ENCODE data around the gene LIX1. TPM values are rescaled to one million over a fixed set of nuclear protein-coding genes. Genes with fewer than 3 reads are reported as not detected.

Gene LIX1
- total RNA-seq, 1 donor from 2014 or later, result not detected

GRCh38 chr5:97124335-97124734 lies 18.1 kb downstream of the LIX1 start:
- H3K9me3 ChIP-seq (replicated peaks), result no peaks in the 10 kb centered on the region
- intact Hi-C loops (cut with micrococcal nuclease), result no loop called here
- DNase-seq, result no peak
- H3K36me3 ChIP-seq, result no peaks in the 10 kb centered on the region
- no peak overlapping the region for H3K4me3 ChIP-seq
- TF ChIP-seq, protein P1, sequence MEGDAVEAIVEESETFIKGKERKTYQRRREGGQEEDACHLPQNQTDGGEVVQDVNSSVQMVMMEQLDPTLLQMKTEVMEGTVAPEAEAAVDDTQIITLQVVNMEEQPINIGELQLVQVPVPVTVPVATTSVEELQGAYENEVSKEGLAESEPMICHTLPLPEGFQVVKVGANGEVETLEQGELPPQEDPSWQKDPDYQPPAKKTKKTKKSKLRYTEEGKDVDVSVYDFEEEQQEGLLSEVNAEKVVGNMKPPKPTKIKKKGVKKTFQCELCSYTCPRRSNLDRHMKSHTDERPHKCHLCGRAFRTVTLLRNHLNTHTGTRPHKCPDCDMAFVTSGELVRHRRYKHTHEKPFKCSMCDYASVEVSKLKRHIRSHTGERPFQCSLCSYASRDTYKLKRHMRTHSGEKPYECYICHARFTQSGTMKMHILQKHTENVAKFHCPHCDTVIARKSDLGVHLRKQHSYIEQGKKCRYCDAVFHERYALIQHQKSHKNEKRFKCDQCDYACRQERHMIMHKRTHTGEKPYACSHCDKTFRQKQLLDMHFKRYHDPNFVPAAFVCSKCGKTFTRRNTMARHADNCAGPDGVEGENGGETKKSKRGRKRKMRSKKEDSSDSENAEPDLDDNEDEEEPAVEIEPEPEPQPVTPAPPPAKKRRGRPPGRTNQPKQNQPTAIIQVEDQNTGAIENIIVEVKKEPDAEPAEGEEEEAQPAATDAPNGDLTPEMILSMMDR (IDR thresholded peaks at IDR 0.05; ENCODE audit: borderline replicate concordance), result no peak
- peaks cover 4% of the 10 kb centered on the region for H3K4me1 ChIP-seq
- no peaks in the 10 kb centered on the region for H3K27me3 ChIP-seq (ENCODE audit: low read depth)
- no peak overlapping the region for H3K27ac ChIP-seq (replicated peaks)

- DNase-seq, result no peak
- intact Hi-C loops (cut with micrococcal nuclease), result no loop called here
- no peaks in the 10 kb centered on the region for H3K4me1 ChIP-seq
- H3K27ac ChIP-seq (replicated peaks), result no peak overlapping the region
- H3K36me3 ChIP-seq, result no peaks in the 10 kb centered on the region
- H3K9me3 ChIP-seq (replicated peaks), result no peaks in the 10 kb centered on the region
- H3K27me3 ChIP-seq (ENCODE audit: low read depth), result no peaks in the 10 kb centered on the region
- H3K4me3 ChIP-seq, result no peak overlapping the region
- TF ChIP-seq, protein P1 (IDR thresholded peaks at IDR 0.05; ENCODE audit: borderline replicate concordance), result no peak
Observed at GRCh38 chr5:97121848-97122247, 20.6 kb downstream of the LIX1 start.

DNA sequence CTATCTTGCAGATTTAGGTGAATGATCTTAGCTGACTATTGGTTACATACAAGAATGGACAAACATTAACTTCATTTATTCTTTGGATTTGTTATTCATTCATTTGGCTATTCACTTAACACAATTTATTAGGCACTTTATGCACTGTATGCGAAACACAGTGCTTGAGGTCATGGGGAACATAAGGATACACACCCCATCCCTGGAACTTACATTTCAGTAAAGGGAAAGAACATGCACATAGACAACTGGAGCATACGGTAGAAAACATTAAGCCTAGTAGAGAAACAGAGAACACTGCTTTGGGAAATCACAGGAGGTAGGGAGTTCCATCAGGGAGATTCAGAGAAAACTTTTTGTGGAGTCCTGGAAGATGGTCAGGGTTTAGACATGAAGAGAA lies 22.2 kb downstream of the LIX1 start:
- H3K36me3 ChIP-seq, result no peaks in the 10 kb centered on the region

DNA sequence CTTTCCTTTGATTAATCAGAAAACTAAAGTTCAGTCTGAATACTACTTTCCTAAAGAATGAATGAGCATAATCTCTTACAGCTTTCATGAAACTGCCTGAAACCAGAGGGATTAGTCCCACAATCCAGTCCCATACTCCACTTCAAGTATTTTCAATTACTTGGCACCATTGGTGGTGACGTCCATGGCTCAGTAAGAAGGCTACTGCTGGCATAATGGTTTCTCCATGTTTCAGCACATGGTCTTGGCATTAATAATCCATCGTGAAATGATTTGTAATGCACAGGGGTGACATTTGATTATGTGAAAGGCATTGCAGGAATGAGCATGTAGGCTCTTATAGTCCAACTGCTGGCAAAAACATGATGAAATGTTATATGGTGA lies 23.4 kb downstream of the LIX1 start:
- intact Hi-C loops (cut with micrococcal nuclease), result no loop called here
- peaks cover 13% of the 10 kb centered on the region for H3K4me1 ChIP-seq
- no peak for DNase-seq
- H3K36me3 ChIP-seq, result no peaks in the 10 kb centered on the region
- no peak overlapping the region for H3K4me3 ChIP-seq
- TF ChIP-seq, protein P1 (IDR thresholded peaks at IDR 0.05; ENCODE audit: borderline replicate concordance), result no peak
- no peaks in the 10 kb centered on the region for H3K9me3 ChIP-seq (replicated peaks)
- no peaks in the 10 kb centered on the region for H3K27me3 ChIP-seq (ENCODE audit: low read depth)
- H3K27ac ChIP-seq (replicated peaks), result no peak overlapping the region

More for the DNA sequence above, 22.2 kb downstream of the LIX1 start:
- Histone ChIP-seq H3K27me3 (ENCODE audit: low read depth) (no peaks in the 10 kb centered on the region), H3K4me3 (no peak overlapping the region), H3K4me1 (peaks cover 13% of the 10 kb centered on the region), H3K9me3 (replicated peaks) (no peaks in the 10 kb centered on the region), H3K27ac (replicated peaks) (no peak overlapping the region)
- TF ChIP-seq, protein P1 (IDR thresholded peaks at IDR 0.05; ENCODE audit: borderline replicate concordance), result no peak
- DNase-seq, result no peak
- intact Hi-C loops (cut with micrococcal nuclease), result no loop called here

DNA sequence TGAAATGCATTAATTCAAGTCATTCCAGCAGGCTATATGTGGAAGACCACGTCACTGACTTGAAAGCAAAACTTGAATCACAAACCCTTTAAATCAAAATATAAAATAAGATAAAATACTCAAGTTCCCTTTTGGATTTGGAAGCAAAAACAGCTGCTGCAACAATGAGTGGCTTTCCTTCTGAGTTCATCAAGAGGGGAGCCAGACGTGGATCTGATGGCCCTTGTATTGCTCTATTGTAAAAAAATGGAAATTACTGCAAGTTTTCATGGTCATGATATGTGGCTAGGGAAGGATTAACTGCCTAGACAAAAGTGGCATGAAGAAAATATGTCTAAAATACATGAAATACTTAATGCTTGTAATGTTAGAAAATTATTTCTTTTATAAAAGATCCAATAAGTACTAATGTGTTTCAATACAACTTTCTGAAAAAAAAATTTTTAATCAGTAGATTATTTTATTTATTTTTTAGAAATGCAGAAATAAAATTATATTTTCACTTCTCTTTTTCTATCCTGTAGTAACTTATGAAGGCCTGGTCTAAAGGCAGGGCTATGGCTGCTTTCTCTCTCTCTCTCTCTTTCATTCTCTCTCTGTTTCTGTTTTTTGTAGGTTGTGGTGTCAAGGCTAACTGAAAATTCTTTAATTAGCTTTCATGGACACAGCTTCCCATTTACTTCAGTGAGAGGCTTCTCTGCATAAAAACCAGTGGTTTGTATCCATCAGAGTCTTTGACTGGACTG lies 24.0 kb downstream of the LIX1 start:
- Histone ChIP-seq H3K36me3 (no peaks in the 10 kb centered on the region), H3K27ac (replicated peaks) (no peak overlapping the region), H3K9me3 (replicated peaks) (no peaks in the 10 kb centered on the region), H3K27me3 (ENCODE audit: low read depth) (no peaks in the 10 kb centered on the region), H3K4me1 (peaks cover 13% of the 10 kb centered on the region), H3K4me3 (no peak overlapping the region)
- DNase-seq, result no peak
- TF ChIP-seq, protein P1 (IDR thresholded peaks at IDR 0.05; ENCODE audit: borderline replicate concordance), result no peak
- intact Hi-C loops (cut with micrococcal nuclease), result no loop called here
